ENCODE results near the gene HARS1.
"Not testable (repeated sequence)": the region's sequence is repeated elsewhere in the genome, so short reads cannot be mapped to it uniquely, and the experiment has no call there.

Gene HARS1

GRCh38 chr5:140664359-140665119 is 26.6 kb downstream of the HARS1 start, which contains the start of gene WDR55:
WDR55 (plus strand) TSS chr5:140664904; CDS start chr5:140664913, 9 bp downstream.
- CTCF ChIA-PET, result interaction anchor here (0.6 to 1.0 kb wide), 3 partner anchors 22 to 1357 kb away, joined by 3 to 6 read pairs (median 4); no protein-coding TSS in a partner anchor
- DNase-seq (ENCODE audit: low spot score), result peak; percentile 99
- H3K27ac ChIP-seq, result peak within 1 kb of the TSS; percentile 94
- TF ChIP-seq CTCF (conservative IDR thresholded peaks at IDR 0.05; ENCODE audit: low read depth), result no peak
- POLR2A ChIA-PET (ENCODE audit: low non-redundant PET), result interaction anchor here (0.5 to 2.5 kb wide), 3 partner anchors 18 to 225 kb away, joined by 4 to 14 read pairs (median 6); partner anchors contain the start of genes IK and NDUFA2

GRCh38 chr5:140664030-140664358 is 27.2 kb downstream of the HARS1 start:
- POLR2A ChIA-PET (ENCODE audit: low non-redundant PET), result interaction anchor here (0.5 to 2.5 kb wide), 2 partner anchors 17 to 117 kb away, joined by 4 to 14 read pairs; partner anchors contain the start of genes IK and NDUFA2
- peak overlapping the region; percentile 94 for H3K27ac ChIP-seq

GRCh38 chr5:140660371-140660770 is 30.8 kb downstream of the HARS1 start:
- H3K27ac ChIP-seq; DNase-seq (ENCODE audit: low spot score); CTCF ChIA-PET; POLR2A ChIA-PET (ENCODE audit: low non-redundant PET): not testable (repeated sequence)

More at GRCh38 chr5:140664030-140664358, 27.2 kb downstream of the HARS1 start:
- TF ChIP-seq CTCF (conservative IDR thresholded peaks at IDR 0.05; ENCODE audit: low read depth), result no peak
- CTCF ChIA-PET, result interaction anchor here (0.7 to 1.0 kb wide), 2 partner anchors 21 to 106 kb away, joined by 3 to 4 read pairs; no protein-coding TSS in a partner anchor
- DNase-seq (ENCODE audit: low spot score), result no peak

GRCh38 chr5:140658870-140659269 is 32.3 kb downstream of the HARS1 start:
- H3K27ac ChIP-seq, result no peak overlapping the region
- ChIA-PET POLR2A (ENCODE audit: low non-redundant PET) (interaction anchor here (0.6 kb wide), 1 partner anchor 1653 kb away, joined by 3 read pairs; no protein-coding TSS in a partner anchor), CTCF (no interaction called here)
- no peak for DNase-seq (ENCODE audit: low spot score)
- TF ChIP-seq CTCF (conservative IDR thresholded peaks at IDR 0.05; ENCODE audit: low read depth), result no peak

- ChIA-PET CTCF (interaction anchor here (0.6 to 2.2 kb wide), 7 partner anchors 10 to 242 kb away, joined by 3 to 10 read pairs (median 4); partner anchors contain the start of genes APBB3, EIF4EBP3, SLC35A4 and SRA1), POLR2A (ENCODE audit: low non-redundant PET) (interaction anchor here (0.6 to 2.6 kb wide), 9 partner anchors 7 to 169 kb away, joined by 3 to 18 read pairs (median 4); partner anchors contain the start of genes APBB3, EIF4EBP3, SRA1 and WDR55)
- no peak for TF ChIP-seq CTCF (conservative IDR thresholded peaks at IDR 0.05; ENCODE audit: low read depth)
- H3K27ac ChIP-seq, result peak overlapping the region; percentile 79
- peak; percentile 36 for DNase-seq (ENCODE audit: low spot score)
Observed at GRCh38 chr5:140647042-140647419, 44.1 kb downstream of the HARS1 start.

- CTCF ChIA-PET, result interaction anchor here (0.5 to 0.7 kb wide), 2 partner anchors 18 to 21 kb away, joined by 4 read pairs; no protein-coding TSS in a partner anchor
- H3K27ac ChIP-seq, result peak overlapping the region; percentile 47
- POLR2A ChIA-PET (ENCODE audit: low non-redundant PET), result interaction anchor here (0.5 kb wide), 1 partner anchor 9 kb away, joined by 4 read pairs; no protein-coding TSS in a partner anchor
- TF ChIP-seq CTCF (conservative IDR thresholded peaks at IDR 0.05; ENCODE audit: low read depth), result no peak
- DNase-seq (ENCODE audit: low spot score), result no peak
Observed at GRCh38 chr5:140642718-140643117, 48.5 kb downstream of the HARS1 start.
